PC-9 (cell line): ENCODE data around the gene QARS1.

Experiments
- CTCF ChIP-seq: fragments of 200-600 bp; sonication (generic); conservative IDR thresholded peaks from 2 replicates; pipeline ENCODE4 v1.6.1; 2017; ENCODE audit warnings: mixed run types, antibody characterized with exemption, mild to moderate bottlenecking, moderate library complexity
- EZH2 ChIP-seq: fragments of 200-600 bp; sonication (generic); IDR thresholded peaks from 2 replicates; pipeline ENCODE4 v1.8.0; 2017; ENCODE audit warnings: antibody characterized with exemption, low read depth

- TF ChIP-seq CTCF (no peak), EZH2 (no peak)
These were observed 6.2 kb upstream of the QARS1 start for GRCh38 chr3:49110780-49111179.
